ENCODE results near the gene ZBTB7C. TPM values are rescaled to one million over a fixed set of nuclear protein-coding genes. Genes with fewer than 3 reads are reported as not detected.

ZBTB7C gene
- total and polyA plus RNA-seq, 9 of the 15 experiments (the other 6 are each of a cell fraction or from before 2014, with no cell fraction given) = not detected

GRCh38 chr18:48164116-48164515 is 245.1 kb downstream of the ZBTB7C start (continued):
- no peak for TF ChIP-seq CUX1 (CRISPR knock-in tag; IDR thresholded peaks at IDR 0.05)
- TF ChIP-seq ZNF347 (CRISPR knock-in tag; IDR thresholded peaks at IDR 0.05; ENCODE audit: low read depth) = no peak
- no peak for TF ChIP-seq HDAC3 (IDR thresholded peaks at IDR 0.05; ENCODE audit: borderline replicate concordance, partially characterized antibody)
- TF ChIP-seq GATAD2A (IDR thresholded peaks at IDR 0.05) = no peak
- no peak for TF ChIP-seq ZSCAN29 (IDR thresholded peaks at IDR 0.05)
- TF ChIP-seq SMC3 (conservative IDR thresholded peaks at IDR 0.05; ENCODE audit: insufficient read depth, low read depth, low read length) = no peak
- no peak for TF ChIP-seq OTX1 (CRISPR knock-in tag; IDR thresholded peaks at IDR 0.05)
- no peak for TF ChIP-seq ZNF507 (tag; conservative IDR thresholded peaks at IDR 0.05)
- TF ChIP-seq CBX8 (IDR thresholded peaks at IDR 0.05; ENCODE audit: borderline replicate concordance, extremely low read depth, low read depth, low read length, poor library complexity, severe bottlenecking) = no peak

Measured in K562 (cell line).